Measurements from ENCODE around the gene MYH13. TPM values are rescaled to one million over a fixed set of nuclear protein-coding genes. Genes with fewer than 3 reads are reported as not detected.

MYH13 gene
- total RNA-seq, 3 donors from 2014 or later, result not detected

DNA sequence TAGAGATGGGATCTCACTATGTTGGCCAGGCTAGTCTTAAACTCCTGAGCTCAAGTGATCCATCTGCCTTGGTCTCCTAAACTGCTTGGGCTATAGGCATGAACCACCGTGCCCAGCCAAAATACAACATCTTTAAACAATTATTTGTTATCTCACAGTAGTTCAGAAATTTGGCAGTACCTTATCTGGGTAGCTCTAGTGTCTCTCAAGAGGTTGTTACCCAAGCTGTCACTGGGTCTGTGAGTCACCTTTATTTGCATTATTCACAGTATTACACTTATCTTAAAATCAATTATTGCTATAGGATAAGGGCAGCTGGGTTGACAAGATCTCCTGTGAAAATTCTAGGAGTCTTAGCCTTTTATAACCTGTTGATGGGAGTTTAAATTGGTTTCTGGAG, 110.4 kb downstream of the MYH13 start:
- intact Hi-C loops (cut with DNase I; ENCODE audit: low total_unique reads), result no loop called here
- Histone ChIP-seq H3K27ac (no peak overlapping the region), H3K4me3 (no peak overlapping the region), H3K27me3 (no peaks in the 10 kb centered on the region), H3K36me3 (no peaks in the 10 kb centered on the region), H3K9me3 (no peaks in the 10 kb centered on the region), H3K4me1 (no peaks in the 10 kb centered on the region)
- DNase-seq (ENCODE audit: low spot score in 2 of 2), result no peak
- TF ChIP-seq, protein P1, sequence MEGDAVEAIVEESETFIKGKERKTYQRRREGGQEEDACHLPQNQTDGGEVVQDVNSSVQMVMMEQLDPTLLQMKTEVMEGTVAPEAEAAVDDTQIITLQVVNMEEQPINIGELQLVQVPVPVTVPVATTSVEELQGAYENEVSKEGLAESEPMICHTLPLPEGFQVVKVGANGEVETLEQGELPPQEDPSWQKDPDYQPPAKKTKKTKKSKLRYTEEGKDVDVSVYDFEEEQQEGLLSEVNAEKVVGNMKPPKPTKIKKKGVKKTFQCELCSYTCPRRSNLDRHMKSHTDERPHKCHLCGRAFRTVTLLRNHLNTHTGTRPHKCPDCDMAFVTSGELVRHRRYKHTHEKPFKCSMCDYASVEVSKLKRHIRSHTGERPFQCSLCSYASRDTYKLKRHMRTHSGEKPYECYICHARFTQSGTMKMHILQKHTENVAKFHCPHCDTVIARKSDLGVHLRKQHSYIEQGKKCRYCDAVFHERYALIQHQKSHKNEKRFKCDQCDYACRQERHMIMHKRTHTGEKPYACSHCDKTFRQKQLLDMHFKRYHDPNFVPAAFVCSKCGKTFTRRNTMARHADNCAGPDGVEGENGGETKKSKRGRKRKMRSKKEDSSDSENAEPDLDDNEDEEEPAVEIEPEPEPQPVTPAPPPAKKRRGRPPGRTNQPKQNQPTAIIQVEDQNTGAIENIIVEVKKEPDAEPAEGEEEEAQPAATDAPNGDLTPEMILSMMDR (IDR thresholded peaks at IDR 0.05), result no peak
- TF ChIP-seq POLR2AphosphoS5 (IDR thresholded peaks at IDR 0.05) (no peak), POLR2A (IDR thresholded peaks at IDR 0.05) (no peak)

DNA sequence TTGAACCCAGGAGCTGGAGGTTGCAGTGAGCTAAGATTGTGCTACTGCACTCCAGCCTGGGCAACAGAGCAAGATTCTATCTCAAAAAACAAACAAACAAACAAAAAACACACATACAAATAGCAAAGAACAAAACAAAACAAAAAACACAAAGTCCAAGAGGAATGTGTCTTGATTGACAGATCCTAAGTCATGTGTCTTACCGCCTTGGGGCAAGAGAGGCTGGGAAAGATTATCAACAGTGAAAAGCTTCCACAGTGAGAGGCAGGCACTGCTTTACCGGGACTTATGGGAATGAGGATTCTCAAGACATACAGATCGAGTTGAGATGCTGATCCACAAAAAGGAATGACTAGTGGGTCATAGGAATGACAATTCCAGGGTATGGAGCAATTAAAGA, 111.7 kb downstream of the MYH13 start:
- H3K4me3 ChIP-seq, result no peak overlapping the region
- intact Hi-C loops (cut with DNase I; ENCODE audit: low total_unique reads), result no loop called here
- DNase-seq (ENCODE audit: low spot score in 2 of 2), result no peak

DNA sequence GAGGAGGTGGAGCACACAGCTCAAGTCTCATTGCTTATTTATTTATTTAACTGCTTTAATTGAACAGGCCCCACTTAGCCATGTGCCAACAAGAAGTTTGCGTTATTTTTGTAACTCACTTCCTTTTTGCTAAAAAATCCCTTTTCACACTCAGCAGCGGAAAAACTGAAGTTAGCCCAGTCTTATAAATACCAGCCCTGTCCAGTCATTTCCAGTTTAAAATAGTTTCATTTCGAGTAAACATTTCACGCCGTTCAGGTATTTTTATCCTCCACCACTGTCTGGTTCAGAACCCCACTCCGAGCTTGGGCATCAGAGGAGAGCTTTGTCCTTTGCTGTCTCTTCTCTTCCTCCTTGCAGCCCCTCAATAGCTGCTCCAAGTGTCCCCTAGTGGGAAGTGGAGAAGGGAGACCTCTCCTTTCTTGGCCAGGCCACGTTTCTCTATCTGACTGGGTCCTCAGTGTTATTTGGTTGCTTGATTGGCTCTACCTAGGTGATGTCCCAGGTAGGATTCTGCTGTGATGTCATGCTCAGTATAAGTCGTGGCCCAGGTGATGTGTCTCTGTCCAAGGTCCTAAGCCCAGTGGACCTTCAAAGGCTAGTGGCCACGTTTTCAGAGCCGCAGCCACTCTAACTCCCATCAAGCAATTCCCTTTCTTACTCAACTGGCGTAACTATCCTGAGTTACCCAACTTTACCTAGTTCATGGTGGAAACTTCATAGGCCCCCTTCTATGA, 121.4 kb downstream of the MYH13 start:
- Histone ChIP-seq H3K4me3 (no peak overlapping the region), H3K9me3 (no peaks in the 10 kb centered on the region), H3K36me3 (no peaks in the 10 kb centered on the region), H3K27ac (no peak overlapping the region), H3K4me1 (no peaks in the 10 kb centered on the region), H3K27me3 (no peaks in the 10 kb centered on the region)
- TF ChIP-seq, protein P1 (IDR thresholded peaks at IDR 0.05), result no peak
- TF ChIP-seq POLR2A (IDR thresholded peaks at IDR 0.05) (no peak), POLR2AphosphoS5 (IDR thresholded peaks at IDR 0.05) (no peak)
- intact Hi-C loops (cut with DNase I; ENCODE audit: low total_unique reads), result no loop called here
- no peak for DNase-seq (ENCODE audit: low spot score in 2 of 2)

More for the DNA sequence above, 111.7 kb downstream of the MYH13 start:
- no peaks in the 10 kb centered on the region for H3K27me3 ChIP-seq
- H3K4me1 ChIP-seq, result no peaks in the 10 kb centered on the region
- no peaks in the 10 kb centered on the region for H3K36me3 ChIP-seq
- no peak overlapping the region for H3K27ac ChIP-seq
- TF ChIP-seq, protein P1 (IDR thresholded peaks at IDR 0.05), result no peak
- no peak for TF ChIP-seq POLR2AphosphoS5 (IDR thresholded peaks at IDR 0.05)
- no peak for TF ChIP-seq POLR2A (IDR thresholded peaks at IDR 0.05)
- H3K9me3 ChIP-seq, result no peaks in the 10 kb centered on the region

Other genes starting within 250 kb of the MYH13 start
- 10 to 100 TPM; 21.8 to 62.2 (median 33.4) TPM for gene GAS7, start 174.4 kb downstream of the MYH13 start, total RNA-seq
- gene MYH8, start 48.9 kb upstream of the MYH13 start, total RNA-seq, result not detected
- not detected for gene MYH4, start 96.6 kb upstream of the MYH13 start, total RNA-seq
- 1 to 10 TPM in 1 of 3 donors, not detected in 2; 1.9 TPM for gene MYH1, start 145.5 kb upstream of the MYH13 start, total RNA-seq
- gene MYH2, start 176.7 kb upstream of the MYH13 start, total RNA-seq, result under 1 TPM in 1 of 3 donors, not detected in 2; 0.16 TPM